Astrocyte of the cerebellum (primary cell): ENCODE data around the gene SRSF5.

ENCODE experiments used
- DNase-seq: peaks from one replicate; pipeline ENCODE4 v3.0.0-alpha.2; 2011; ENCODE audit warnings: low read depth
- H3K4me3 ChIP-seq: 2 replicates; pipeline ENCODE4 v1.5.1; 2011; ENCODE audit warnings: mild to moderate bottlenecking, low read depth, low read length, moderate library complexity
- CTCF ChIP-seq: IDR thresholded peaks from 2 replicates; pipeline ENCODE4 v1.5.1; 2012; ENCODE audit warnings: low read length, low read depth, moderate library complexity, mild to moderate bottlenecking; ENCODE audit errors: missing control alignments
- in situ Hi-C: cut with HindIII; loops from 2 replicates; pipeline ENCODE4 v1.10.0; 2017; ENCODE audit warnings: low sequenced_read_pairs

Gene SRSF5

GRCh38 chr14:69769623-69770022, 2.7 kb downstream of the SRSF5 start:
- in situ Hi-C loops, result no loop called here
- TF ChIP-seq CTCF, result no peak
- H3K4me3 ChIP-seq, result no peak overlapping the region
- DNase-seq, result no peak

GRCh38 chr14:69770559-69770958, 3.6 kb downstream of the SRSF5 start:
- TF ChIP-seq CTCF, result no peak
- DNase-seq, result no peak
- in situ Hi-C loops, result no loop called here
- H3K4me3 ChIP-seq, result no peak overlapping the region

- no peak for DNase-seq
- in situ Hi-C loops, result no loop called here
- TF ChIP-seq CTCF, result no peak
Observed at GRCh38 chr14:69771136-69771535, 4.2 kb downstream of the SRSF5 start.

GRCh38 chr14:69772082-69773017, 5.4 kb downstream of the SRSF5 start:
- no peak overlapping the region for H3K4me3 ChIP-seq
- in situ Hi-C loops, result no loop called here
- no peak for TF ChIP-seq CTCF
- DNase-seq, result no peak

More at GRCh38 chr14:69771136-69771535, 4.2 kb downstream of the SRSF5 start:
- H3K4me3 ChIP-seq, result no peak overlapping the region

GRCh38 chr14:69773571-69774276, 6.8 kb downstream of the SRSF5 start:
- in situ Hi-C loops, result no loop called here
- no peak for DNase-seq
- no peak overlapping the region for H3K4me3 ChIP-seq
- TF ChIP-seq CTCF, result no peak

GRCh38 chr14:69775012-69775411, 8.1 kb downstream of the SRSF5 start:
- in situ Hi-C loops, result no loop called here

More at GRCh38 chr14:69775012-69775411, 8.1 kb downstream of the SRSF5 start:
- no peak for TF ChIP-seq CTCF
- H3K4me3 ChIP-seq, result no peak overlapping the region
- no peak for DNase-seq
